Activated CD4-positive, alpha-beta memory T cell treated with anti-CD3 and anti-CD28 coated beads for 36 hours (primary cell): ENCODE results near the gene SLC4A8. TPM values are rescaled to one million over a fixed set of nuclear protein-coding genes. Genes with fewer than 3 reads are reported as not detected.

Experiments used
- CTCF ChIA-PET: fragments of 350-600 bp; sonication (Branson Sonifier 250); formaldehyde crosslinking; loops from one replicate; lab custom pipeline; 2021; ENCODE audit warnings: antibody characterized with exemption, inconsistent platforms; lab: Charles Lee
- POLR2A ChIA-PET: fragments of 350-600 bp; sonication (Branson Sonifier 250); formaldehyde crosslinking; loops from one replicate; lab custom pipeline; 2021; ENCODE audit warnings: antibody characterized with exemption; lab: Charles Lee
- DNase-seq: peaks from one replicate; pipeline ENCODE4 v3.0.0-alpha.2; 2020
- H3K27ac Mint-ChIP-seq: one replicate; pipeline ENCODE4 v1.8.0; 2021; ENCODE audit warnings: mixed read lengths
- H3K27me3 Mint-ChIP-seq: one replicate; pipeline ENCODE4 v1.8.0; 2021; ENCODE audit warnings: mixed read lengths
- H3K36me3 Mint-ChIP-seq: one replicate; pipeline ENCODE4 v1.8.0; 2021; ENCODE audit warnings: mixed read lengths
- H3K4me1 Mint-ChIP-seq: one replicate; pipeline ENCODE4 v1.8.0; 2021; ENCODE audit warnings: low read depth, mixed read lengths
- H3K4me3 Mint-ChIP-seq: one replicate; pipeline ENCODE4 v1.8.0; 2021; ENCODE audit warnings: mild to moderate bottlenecking, mixed read lengths
- H3K9me3 Mint-ChIP-seq: one replicate; pipeline ENCODE4 v1.8.0; 2021; ENCODE audit warnings: mixed read lengths
- intact Hi-C: fragments of 100-400 bp; cut with micrococcal nuclease; formaldehyde crosslinking; loops from one replicate; pipeline ENCODE4 v1.15.1; 2023
- total RNA-seq, 2 experiments: library from RNA; stranded (reverse); gene quantifications; one replicate each; pipeline ENCODE4 v1.2.3, GENCODE V29; 2021

SLC4A8 gene
- total RNA-seq = 1 to 10 TPM; 1.8 to 3.7 TPM

GRCh38 chr12:51424662-51425539 is at the start of gene SLC4A8:
TSS of gene SLC4A8 (plus strand) at chr12:51424831. CDS start at chr12:51424988, 157 bp downstream.
- DNase-seq = peak; percentile 88
- POLR2A ChIA-PET = no interaction called here
- Mint-ChIP-seq H3K36me3 (no peaks in the 10 kb centered on the region), H3K4me1 (peaks cover 9% of the 10 kb centered on the region), H3K9me3 (no peaks in the 10 kb centered on the region), H3K27ac (no peak within 1 kb of the TSS), H3K4me3 (peak within 1 kb of the TSS; percentile 71), H3K27me3 (no peaks in the 10 kb centered on the region)
- intact Hi-C loops = loop anchor here (2.0 to 5.0 kb wide), 2 partner anchors 57 to 396 kb away; no protein-coding TSS in a partner anchor
- CTCF ChIA-PET = interaction anchor here (0.8 to 11.6 kb wide), 3 partner anchors 106 to 399 kb away, joined by 3 to 204 read pairs (median 6); no protein-coding TSS in a partner anchor

GRCh38 chr12:51374856-51375255 is 49.8 kb upstream of the SLC4A8 start:
- no peak for DNase-seq
- Mint-ChIP-seq H3K36me3 (peaks cover 18% of the 10 kb centered on the region), H3K27ac (no peak overlapping the region), H3K9me3 (no peaks in the 10 kb centered on the region), H3K4me3 (no peak overlapping the region), H3K4me1 (peaks cover 32% of the 10 kb centered on the region), H3K27me3 (no peaks in the 10 kb centered on the region)
- POLR2A ChIA-PET = no interaction called here
- CTCF ChIA-PET = interaction anchor here (1.7 to 1.8 kb wide), 2 partner anchors 33 to 157 kb away, joined by 5 to 6 read pairs; no protein-coding TSS in a partner anchor
- intact Hi-C loops = no loop called here

- peaks cover 19% of the 10 kb centered on the region for H3K4me1 Mint-ChIP-seq
- ChIA-PET POLR2A (no interaction called here), CTCF (interaction anchor here (0.8 kb wide), 1 partner anchor 146 kb away, joined by 3 read pairs; no protein-coding TSS in a partner anchor)
- no peak overlapping the region for H3K4me3 Mint-ChIP-seq
- H3K9me3 Mint-ChIP-seq = no peaks in the 10 kb centered on the region
- no peak overlapping the region for H3K27ac Mint-ChIP-seq
- H3K36me3 Mint-ChIP-seq = peaks cover 19% of the 10 kb centered on the region
- H3K27me3 Mint-ChIP-seq = no peaks in the 10 kb centered on the region
- DNase-seq = no peak
- intact Hi-C loops = no loop called here
Observed at GRCh38 chr12:51377099-51377984, 47.3 kb upstream of the SLC4A8 start.

- POLR2A ChIA-PET = interaction anchor here (0.6 kb wide), 1 partner anchor 16 kb away, joined by 5 read pairs; no protein-coding TSS in a partner anchor
- Mint-ChIP-seq H3K27me3 (no peaks in the 10 kb centered on the region), H3K9me3 (no peaks in the 10 kb centered on the region), H3K36me3 (peaks cover 12% of the 10 kb centered on the region), H3K4me3 (no peak overlapping the region), H3K4me1 (peaks cover 20% of the 10 kb centered on the region), H3K27ac (no peak overlapping the region)
- CTCF ChIA-PET = no interaction called here
- intact Hi-C loops = no loop called here
- DNase-seq = no peak
Observed at GRCh38 chr12:51378749-51379148, 45.9 kb upstream of the SLC4A8 start.

GRCh38 chr12:51379571-51379970 is 45.1 kb upstream of the SLC4A8 start:
- Mint-ChIP-seq H3K27me3 (no peaks in the 10 kb centered on the region), H3K36me3 (peaks cover 12% of the 10 kb centered on the region), H3K4me3 (no peak overlapping the region), H3K27ac (no peak overlapping the region), H3K4me1 (peaks cover 21% of the 10 kb centered on the region), H3K9me3 (no peaks in the 10 kb centered on the region)
- no peak for DNase-seq
- POLR2A ChIA-PET = no interaction called here
- intact Hi-C loops = no loop called here
- CTCF ChIA-PET = no interaction called here

GRCh38 chr12:51381226-51382079 is 43.2 kb upstream of the SLC4A8 start:
- Mint-ChIP-seq H3K27ac (no peak overlapping the region), H3K4me1 (peaks cover 20% of the 10 kb centered on the region), H3K36me3 (peaks cover 8% of the 10 kb centered on the region), H3K4me3 (no peak overlapping the region), H3K27me3 (no peaks in the 10 kb centered on the region), H3K9me3 (no peaks in the 10 kb centered on the region)
- intact Hi-C loops = no loop called here
- no peak for DNase-seq
- CTCF ChIA-PET = interaction anchor here (1.7 kb wide), 1 partner anchor 13 kb away, joined by 4 read pairs; no protein-coding TSS in a partner anchor
- POLR2A ChIA-PET = interaction anchor here (1.3 kb wide), 1 partner anchor 9 kb away, joined by 3 read pairs; no protein-coding TSS in a partner anchor

GRCh38 chr12:51382173-51382572 is 42.5 kb upstream of the SLC4A8 start:
- Mint-ChIP-seq H3K36me3 (peaks cover 8% of the 10 kb centered on the region), H3K27ac (no peak overlapping the region), H3K9me3 (no peaks in the 10 kb centered on the region), H3K4me3 (no peak overlapping the region), H3K4me1 (peaks cover 22% of the 10 kb centered on the region), H3K27me3 (no peaks in the 10 kb centered on the region)
- intact Hi-C loops = no loop called here
- CTCF ChIA-PET = no interaction called here
- DNase-seq = no peak
- POLR2A ChIA-PET = interaction anchor here (1.3 kb wide), 1 partner anchor 10 kb away, joined by 3 read pairs; no protein-coding TSS in a partner anchor

GRCh38 chr12:51383269-51383905 is 41.2 kb upstream of the SLC4A8 start:
- H3K9me3 Mint-ChIP-seq = no peaks in the 10 kb centered on the region
- no peaks in the 10 kb centered on the region for H3K27me3 Mint-ChIP-seq
- peaks cover 24% of the 10 kb centered on the region for H3K4me1 Mint-ChIP-seq
- no peak overlapping the region for H3K4me3 Mint-ChIP-seq
- no peak overlapping the region for H3K27ac Mint-ChIP-seq
- DNase-seq = no peak
- POLR2A ChIA-PET = no interaction called here
- intact Hi-C loops = no loop called here
- CTCF ChIA-PET = no interaction called here
- peaks cover 8% of the 10 kb centered on the region for H3K36me3 Mint-ChIP-seq

GRCh38 chr12:51386351-51386750 is 38.3 kb upstream of the SLC4A8 start:
- Mint-ChIP-seq H3K4me3 (no peak overlapping the region), H3K36me3 (peaks cover 4% of the 10 kb centered on the region), H3K9me3 (no peaks in the 10 kb centered on the region), H3K4me1 (peaks cover 51% of the 10 kb centered on the region), H3K27me3 (no peaks in the 10 kb centered on the region), H3K27ac (no peak overlapping the region)
- intact Hi-C loops = no loop called here
- DNase-seq = no peak
- CTCF ChIA-PET = interaction anchor here (1.1 to 1.4 kb wide), 2 partner anchors 9 to 35 kb away, joined by 3 to 4 read pairs; no protein-coding TSS in a partner anchor
- POLR2A ChIA-PET = interaction anchor here (0.6 kb wide), 1 partner anchor 651 kb away, joined by 5 read pairs; no protein-coding TSS in a partner anchor

- H3K36me3 Mint-ChIP-seq = peaks cover 2% of the 10 kb centered on the region
- no peak for DNase-seq
- intact Hi-C loops = no loop called here
- peaks cover 52% of the 10 kb centered on the region for H3K4me1 Mint-ChIP-seq
- ChIA-PET CTCF (no interaction called here), POLR2A (no interaction called here)
- H3K27me3 Mint-ChIP-seq = no peaks in the 10 kb centered on the region
- H3K27ac Mint-ChIP-seq = no peak overlapping the region
- no peak overlapping the region for H3K4me3 Mint-ChIP-seq
- H3K9me3 Mint-ChIP-seq = no peaks in the 10 kb centered on the region
Observed at GRCh38 chr12:51388069-51388799, 36.4 kb upstream of the SLC4A8 start.
